ENCODE data around the gene TTPAL. TPM values are rescaled to one million over a fixed set of nuclear protein-coding genes. Genes with fewer than 3 reads are reported as not detected.

Gene TTPAL
- total RNA-seq, 1 experiment from 2014 or later = 20.4 TPM

DNA sequence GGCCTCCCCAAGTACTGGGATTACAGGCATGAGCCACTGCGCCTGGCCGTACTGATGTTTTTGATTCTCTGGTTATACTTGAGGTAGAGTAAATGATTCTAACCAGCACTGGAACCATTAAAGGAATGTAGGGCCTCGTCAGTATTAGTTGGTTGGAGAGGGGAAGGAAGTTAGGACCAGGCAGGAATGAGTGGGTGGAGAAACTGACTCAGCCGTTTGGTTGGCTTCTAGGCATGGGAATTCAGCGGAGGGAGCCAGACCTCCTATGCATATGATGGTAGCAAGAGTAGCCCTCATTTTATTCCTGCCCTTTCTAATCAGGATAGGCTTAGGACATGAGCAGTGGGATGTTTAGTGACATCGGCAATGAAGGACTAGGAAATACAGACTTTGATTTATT is 65.2 kb downstream of the TTPAL start:
- RAD21 ChIA-PET (ENCODE audit: low non-redundant PET in 1 of 2, low total read pairs in 2 of 2, uncharacterized antibody in 2 of 2, unreplicated experiment in 2 of 2) = no interaction called here
- Histone ChIP-seq H3K27ac (ENCODE audit: low read depth, low read length) (no peak overlapping the region), H2AFZ (ENCODE audit: low read depth, low read length, poor library complexity, severe bottlenecking) (no peak overlapping the region), H3K79me2 (ENCODE audit: insufficient read depth, low read length) (no peaks in the 10 kb centered on the region; the same call in 1 of the 2 replicates), H3K9ac (ENCODE audit: low read length) (no peak overlapping the region), H4K20me1 (ENCODE audit: insufficient read depth) (no peaks in the 10 kb centered on the region), H3K4me3 (replicated peaks in 1 of 2; ENCODE audit: low read depth in 1 of 2, low read length in 2 of 2) (no peak overlapping the region), H3K27me3 (ENCODE audit: insufficient read depth, low read length) (no peaks in the 10 kb centered on the region), H3K4me2 (ENCODE audit: low read length) (peak overlapping the region; percentile 51), H3K4me1 (ENCODE audit: control insufficient read depth in 1 of 2, insufficient read depth in 2 of 2, low read length in 2 of 2) (peaks cover 5 to 10% of the 10 kb centered on the region in 2 experiments; a peak in 3 of 4 replicates), H3K36me3 (ENCODE audit: control insufficient read depth in 1 of 2, insufficient read depth in 2 of 2, low read length in 2 of 2) (no peaks in the 10 kb centered on the region), H3K9me2 (ENCODE audit: insufficient read depth) (no peaks in the 10 kb centered on the region), H3K9me3 (ENCODE audit: control insufficient read depth in 1 of 2, insufficient read depth in 1 of 2, low read depth in 1 of 2, low read length in 2 of 2) (no peaks in the 10 kb centered on the region)
- CTCF ChIA-PET = no interaction called here
- no peak for DNase-seq (ENCODE audit: low read depth, low spot score)
- no TSS peak for BruUV-seq (replicated peaks)
- TF ChIP-seq ELF1 (IDR thresholded peaks at IDR 0.05; ENCODE audit: borderline replicate concordance, low read depth) (no peak), EGR1 (IDR thresholded peaks at IDR 0.05; ENCODE audit: low read depth) (peak; percentile 73), SP1 (IDR thresholded peaks at IDR 0.05; ENCODE audit: low read depth) (no peak), POLR2AphosphoS5 (IDR thresholded peaks at IDR 0.05; ENCODE audit: low read depth, low read length) (no peak), FOSL1 (IDR thresholded peaks at IDR 0.05; ENCODE audit: low read depth) (peak; percentile 27; the same call in 1 of the 2 replicates), ZNF274 (IDR thresholded peaks at IDR 0.05; ENCODE audit: low read depth, low read length) (no peak), EZH2phosphoT487 (IDR thresholded peaks at IDR 0.05; ENCODE audit: borderline replicate concordance) (no peak), SIN3A (IDR thresholded peaks at IDR 0.05; ENCODE audit: low read depth) (no peak), CEBPB (IDR thresholded peaks at IDR 0.05; ENCODE audit: low read depth) (no peak), POLR2A (IDR thresholded peaks at IDR 0.05; ENCODE audit: borderline replicate concordance, extremely low read depth, insufficient read depth, insufficient read length) (no peak)
- TF ChIP-seq, protein P1, sequence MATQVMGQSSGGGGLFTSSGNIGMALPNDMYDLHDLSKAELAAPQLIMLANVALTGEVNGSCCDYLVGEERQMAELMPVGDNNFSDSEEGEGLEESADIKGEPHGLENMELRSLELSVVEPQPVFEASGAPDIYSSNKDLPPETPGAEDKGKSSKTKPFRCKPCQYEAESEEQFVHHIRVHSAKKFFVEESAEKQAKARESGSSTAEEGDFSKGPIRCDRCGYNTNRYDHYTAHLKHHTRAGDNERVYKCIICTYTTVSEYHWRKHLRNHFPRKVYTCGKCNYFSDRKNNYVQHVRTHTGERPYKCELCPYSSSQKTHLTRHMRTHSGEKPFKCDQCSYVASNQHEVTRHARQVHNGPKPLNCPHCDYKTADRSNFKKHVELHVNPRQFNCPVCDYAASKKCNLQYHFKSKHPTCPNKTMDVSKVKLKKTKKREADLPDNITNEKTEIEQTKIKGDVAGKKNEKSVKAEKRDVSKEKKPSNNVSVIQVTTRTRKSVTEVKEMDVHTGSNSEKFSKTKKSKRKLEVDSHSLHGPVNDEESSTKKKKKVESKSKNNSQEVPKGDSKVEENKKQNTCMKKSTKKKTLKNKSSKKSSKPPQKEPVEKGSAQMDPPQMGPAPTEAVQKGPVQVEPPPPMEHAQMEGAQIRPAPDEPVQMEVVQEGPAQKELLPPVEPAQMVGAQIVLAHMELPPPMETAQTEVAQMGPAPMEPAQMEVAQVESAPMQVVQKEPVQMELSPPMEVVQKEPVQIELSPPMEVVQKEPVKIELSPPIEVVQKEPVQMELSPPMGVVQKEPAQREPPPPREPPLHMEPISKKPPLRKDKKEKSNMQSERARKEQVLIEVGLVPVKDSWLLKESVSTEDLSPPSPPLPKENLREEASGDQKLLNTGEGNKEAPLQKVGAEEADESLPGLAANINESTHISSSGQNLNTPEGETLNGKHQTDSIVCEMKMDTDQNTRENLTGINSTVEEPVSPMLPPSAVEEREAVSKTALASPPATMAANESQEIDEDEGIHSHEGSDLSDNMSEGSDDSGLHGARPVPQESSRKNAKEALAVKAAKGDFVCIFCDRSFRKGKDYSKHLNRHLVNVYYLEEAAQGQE (IDR thresholded peaks at IDR 0.05; ENCODE audit: low read depth) = no peak
- TF ChIP-seq, protein P2, sequence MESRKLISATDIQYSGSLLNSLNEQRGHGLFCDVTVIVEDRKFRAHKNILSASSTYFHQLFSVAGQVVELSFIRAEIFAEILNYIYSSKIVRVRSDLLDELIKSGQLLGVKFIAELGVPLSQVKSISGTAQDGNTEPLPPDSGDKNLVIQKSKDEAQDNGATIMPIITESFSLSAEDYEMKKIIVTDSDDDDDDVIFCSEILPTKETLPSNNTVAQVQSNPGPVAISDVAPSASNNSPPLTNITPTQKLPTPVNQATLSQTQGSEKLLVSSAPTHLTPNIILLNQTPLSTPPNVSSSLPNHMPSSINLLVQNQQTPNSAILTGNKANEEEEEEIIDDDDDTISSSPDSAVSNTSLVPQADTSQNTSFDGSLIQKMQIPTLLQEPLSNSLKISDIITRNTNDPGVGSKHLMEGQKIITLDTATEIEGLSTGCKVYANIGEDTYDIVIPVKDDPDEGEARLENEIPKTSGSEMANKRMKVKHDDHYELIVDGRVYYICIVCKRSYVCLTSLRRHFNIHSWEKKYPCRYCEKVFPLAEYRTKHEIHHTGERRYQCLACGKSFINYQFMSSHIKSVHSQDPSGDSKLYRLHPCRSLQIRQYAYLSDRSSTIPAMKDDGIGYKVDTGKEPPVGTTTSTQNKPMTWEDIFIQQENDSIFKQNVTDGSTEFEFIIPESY (IDR thresholded peaks at IDR 0.05; ENCODE audit: extremely low read depth, insufficient replicate concordance, low read length) = no peak
- no peak for ATAC-seq
- intact Hi-C loops (cut with micrococcal nuclease) = no loop called here
- POLR2A ChIA-PET = no interaction called here

Data from HCT116 (cell line).